ENCODE data around the gene PSENEN.
A peak's percentile ranks its signal among the peaks of the same experiment; 100 is the strongest.
"Not testable (repeated sequence)": the region's sequence is repeated elsewhere in the genome, so short reads cannot be mapped to it uniquely, and the experiment has no call there.

The PSENEN gene

DNA sequence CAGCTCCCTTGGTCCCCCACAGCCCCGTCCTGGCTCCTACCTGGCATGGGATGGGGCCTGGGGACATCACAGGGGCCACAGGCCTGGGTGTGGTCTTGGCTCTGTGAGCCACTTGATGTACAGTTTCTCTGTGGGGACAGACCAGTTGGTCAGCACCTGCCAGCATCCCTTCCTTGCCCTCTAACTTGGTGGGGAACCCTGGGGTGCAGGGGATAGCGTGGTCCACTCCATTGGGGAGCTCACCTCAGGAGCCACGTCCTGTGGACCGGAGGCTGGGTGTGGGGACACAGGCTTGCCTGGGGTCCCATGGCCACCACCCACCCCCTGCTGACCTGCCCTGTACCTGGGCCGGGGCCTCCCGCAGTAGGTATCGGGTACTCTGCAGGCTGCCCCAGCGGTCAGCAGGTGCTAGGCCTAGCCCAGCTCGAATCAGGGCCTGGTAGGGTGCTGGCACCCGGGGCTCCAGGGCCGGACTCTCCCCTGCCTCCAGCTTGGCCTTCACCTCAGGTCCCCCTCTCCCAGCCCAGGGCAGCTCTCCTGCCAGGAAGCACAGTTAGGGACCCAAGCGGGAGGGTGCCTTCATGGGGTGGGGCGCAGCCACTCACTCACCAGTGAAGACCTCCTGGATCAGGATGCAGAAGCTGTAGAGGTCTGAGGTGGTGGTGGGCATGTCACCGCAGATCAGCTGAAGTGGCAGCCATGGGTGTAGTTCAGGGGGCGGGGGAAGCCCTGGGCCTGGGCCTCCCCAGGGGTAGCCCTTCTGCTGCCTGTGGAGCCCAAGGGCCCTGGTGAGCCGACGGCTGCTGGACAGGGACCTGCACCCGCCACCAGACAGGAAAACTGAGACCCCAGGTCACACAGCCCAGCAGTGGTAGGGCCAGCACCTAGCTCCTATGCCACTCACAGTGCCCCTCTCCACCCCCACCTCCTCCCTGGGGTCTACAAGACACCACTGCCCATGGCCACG, 44.8 kb downstream of the PSENEN start:
- no peak for DNase-seq (ENCODE audit: low spot score)

DNA sequence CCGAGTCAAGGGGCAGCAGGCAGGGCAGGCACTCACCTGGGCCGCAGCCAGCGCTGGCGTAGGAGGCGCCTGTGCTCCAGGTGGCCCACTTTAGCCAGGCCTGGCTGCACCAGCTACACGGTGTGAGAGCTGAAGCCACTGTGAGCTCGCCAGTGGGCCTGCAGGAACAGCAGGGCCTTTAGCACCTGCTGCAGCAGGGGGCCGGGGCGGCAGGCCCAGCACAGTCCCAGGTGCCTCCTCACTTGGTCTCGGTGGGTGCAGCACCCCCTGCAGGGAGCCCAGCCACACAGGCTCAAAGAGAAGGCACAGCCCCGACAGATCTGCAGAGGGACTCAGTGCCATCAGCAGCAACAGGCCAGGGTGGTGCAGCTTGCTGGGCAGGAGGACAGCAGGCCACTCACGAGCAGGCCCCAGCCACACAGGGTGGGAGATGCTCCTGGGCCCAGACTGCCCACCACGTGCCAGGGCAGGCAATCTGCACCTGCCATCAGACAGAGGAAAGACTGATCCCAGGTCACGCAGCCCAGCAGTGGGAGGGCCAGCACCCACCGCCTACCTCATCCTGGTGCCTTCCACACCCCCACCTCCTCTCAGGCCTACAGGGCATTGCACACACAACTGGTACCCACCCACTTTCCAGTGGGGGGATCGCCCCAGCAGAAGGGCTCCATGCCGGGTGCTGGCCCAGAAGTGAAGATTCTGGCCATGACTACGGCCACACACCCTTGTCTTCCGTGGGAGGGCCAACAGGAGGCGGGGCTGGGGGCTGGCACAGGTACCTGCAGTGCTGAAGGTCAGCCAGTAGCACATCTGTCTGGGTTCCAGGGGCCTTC, 45.7 kb downstream of the PSENEN start:
- no peak for DNase-seq (ENCODE audit: low spot score)

- DNase-seq (ENCODE audit: low spot score), result no peak
These were observed 46.4 kb downstream of the PSENEN start for GRCh38 chr19:35791814-35792279.

DNA sequence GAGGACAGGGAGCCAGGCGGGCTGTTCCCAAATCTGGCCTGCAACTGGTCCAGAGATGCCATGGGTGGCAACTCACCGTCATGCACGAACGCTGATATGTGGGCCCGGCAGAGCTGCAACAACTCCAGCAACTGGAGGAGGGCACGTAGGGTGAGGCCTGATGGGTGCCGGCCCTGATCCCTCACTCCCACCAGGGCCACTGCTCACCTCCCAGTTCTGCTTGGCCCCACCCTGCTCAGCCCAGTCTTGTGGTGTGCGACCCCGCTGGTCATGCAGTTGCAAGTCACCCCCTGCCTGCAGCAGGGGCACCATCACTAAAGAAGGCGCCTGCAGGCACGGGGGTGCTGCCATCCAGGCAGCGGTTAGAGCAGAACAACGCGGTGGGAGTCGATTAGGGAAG, 46.9 kb downstream of the PSENEN start:
- DNase-seq (ENCODE audit: low spot score), result no peak

GRCh38 chr19:35792888-35793287, 47.4 kb downstream of the PSENEN start:
- DNase-seq (ENCODE audit: low spot score), result no peak

DNA sequence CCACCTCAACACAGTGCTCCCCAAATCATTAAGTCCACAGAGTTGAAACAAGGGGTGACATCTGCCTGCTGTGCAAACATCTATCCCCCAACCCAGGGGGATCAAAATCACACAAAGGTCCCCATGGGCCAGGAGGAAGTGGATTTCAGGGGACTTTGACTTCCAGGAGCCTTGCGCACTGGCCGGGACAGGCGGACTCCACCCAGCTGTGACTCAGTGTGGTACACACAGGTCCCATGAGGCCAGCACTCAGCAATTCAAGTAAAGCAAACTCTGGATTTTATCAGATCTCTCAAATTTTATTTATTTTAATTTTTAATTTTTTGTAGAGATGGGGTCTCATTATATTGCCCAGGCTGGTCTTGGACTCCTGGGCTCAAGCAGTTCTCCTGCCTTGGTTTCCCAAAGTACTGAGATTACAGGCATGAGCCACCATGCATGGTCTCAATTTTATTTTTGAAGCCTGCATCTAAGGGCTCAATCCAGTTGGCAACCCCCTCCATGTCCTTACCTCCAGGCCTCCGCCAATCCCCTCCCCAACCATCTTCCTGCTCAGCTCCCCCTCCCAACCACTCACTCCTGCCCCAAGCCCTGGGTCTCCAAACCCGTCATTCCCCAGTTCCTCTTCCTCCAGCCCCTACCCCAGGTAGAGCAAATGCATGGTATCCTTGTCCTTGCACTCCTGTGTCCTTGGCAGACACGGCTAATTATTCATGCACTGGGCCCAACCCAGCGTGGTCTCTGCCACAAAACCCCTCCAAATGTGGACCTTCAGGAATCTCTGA, 48.1 kb downstream of the PSENEN start:
- peak; percentile 95 for DNase-seq (ENCODE audit: low spot score)

- not testable (repeated sequence) for DNase-seq (ENCODE audit: low spot score)
These were observed 50.1 kb downstream of the PSENEN start for GRCh38 chr19:35795564-35795963.
